Measurements from ENCODE around the gene RPS24. TPM values are rescaled to one million over a fixed set of nuclear protein-coding genes. Genes with fewer than 3 reads are reported as not detected.

RPS24 gene
- total and polyA plus RNA-seq, 9 of the 15 experiments (the other 6 are each of a cell fraction or from before 2014, with no cell fraction given) = 1,947 to 7,307 (median 5,944) TPM

DNA sequence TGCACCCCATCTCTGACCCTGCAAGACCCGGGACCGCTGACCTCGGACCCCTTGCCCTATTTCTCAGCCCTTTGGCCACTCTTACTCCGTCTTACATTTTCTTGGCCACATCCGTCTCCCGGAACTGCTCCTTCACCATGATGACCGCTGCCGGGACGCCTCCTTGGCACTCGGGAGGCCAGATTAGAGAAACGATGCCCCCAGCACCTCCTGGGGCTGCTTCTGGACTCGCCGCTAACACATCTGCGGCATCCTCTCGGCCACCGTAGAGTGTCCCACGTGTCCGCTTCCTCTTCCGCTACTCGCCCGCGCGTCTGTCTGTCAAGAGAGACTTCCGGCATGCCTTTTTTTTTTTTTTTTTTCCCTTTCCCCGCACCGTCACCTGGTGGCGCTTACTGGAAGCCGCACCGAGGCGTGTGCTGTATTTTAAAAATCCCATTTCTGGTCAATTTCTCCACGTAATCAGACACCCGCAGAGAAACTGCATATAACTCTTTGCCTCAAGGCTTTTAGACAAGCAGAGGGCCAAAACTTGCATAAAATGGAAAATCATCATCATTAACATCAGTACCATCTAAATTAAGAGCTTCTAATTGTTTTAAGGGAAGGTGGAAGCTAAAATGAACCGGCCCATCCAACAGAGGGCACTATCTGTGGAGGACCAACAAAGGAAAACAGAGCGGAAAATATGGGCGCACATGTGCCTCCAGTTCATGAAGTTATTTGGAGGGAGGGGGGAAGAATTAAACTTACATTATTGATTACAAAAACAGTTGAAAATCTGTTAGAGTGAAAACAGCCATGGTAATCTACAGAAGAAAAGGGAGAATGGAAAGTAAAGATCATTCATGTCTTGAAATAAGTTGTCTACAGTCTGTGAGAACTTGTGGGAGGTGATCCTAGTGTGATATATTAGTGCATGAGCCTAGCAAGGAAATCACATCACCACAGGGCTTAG is 4.1 kb upstream of the RPS24 start, which contains the start of gene POLR3A (continued):
- TF ChIP-seq, protein P1, sequence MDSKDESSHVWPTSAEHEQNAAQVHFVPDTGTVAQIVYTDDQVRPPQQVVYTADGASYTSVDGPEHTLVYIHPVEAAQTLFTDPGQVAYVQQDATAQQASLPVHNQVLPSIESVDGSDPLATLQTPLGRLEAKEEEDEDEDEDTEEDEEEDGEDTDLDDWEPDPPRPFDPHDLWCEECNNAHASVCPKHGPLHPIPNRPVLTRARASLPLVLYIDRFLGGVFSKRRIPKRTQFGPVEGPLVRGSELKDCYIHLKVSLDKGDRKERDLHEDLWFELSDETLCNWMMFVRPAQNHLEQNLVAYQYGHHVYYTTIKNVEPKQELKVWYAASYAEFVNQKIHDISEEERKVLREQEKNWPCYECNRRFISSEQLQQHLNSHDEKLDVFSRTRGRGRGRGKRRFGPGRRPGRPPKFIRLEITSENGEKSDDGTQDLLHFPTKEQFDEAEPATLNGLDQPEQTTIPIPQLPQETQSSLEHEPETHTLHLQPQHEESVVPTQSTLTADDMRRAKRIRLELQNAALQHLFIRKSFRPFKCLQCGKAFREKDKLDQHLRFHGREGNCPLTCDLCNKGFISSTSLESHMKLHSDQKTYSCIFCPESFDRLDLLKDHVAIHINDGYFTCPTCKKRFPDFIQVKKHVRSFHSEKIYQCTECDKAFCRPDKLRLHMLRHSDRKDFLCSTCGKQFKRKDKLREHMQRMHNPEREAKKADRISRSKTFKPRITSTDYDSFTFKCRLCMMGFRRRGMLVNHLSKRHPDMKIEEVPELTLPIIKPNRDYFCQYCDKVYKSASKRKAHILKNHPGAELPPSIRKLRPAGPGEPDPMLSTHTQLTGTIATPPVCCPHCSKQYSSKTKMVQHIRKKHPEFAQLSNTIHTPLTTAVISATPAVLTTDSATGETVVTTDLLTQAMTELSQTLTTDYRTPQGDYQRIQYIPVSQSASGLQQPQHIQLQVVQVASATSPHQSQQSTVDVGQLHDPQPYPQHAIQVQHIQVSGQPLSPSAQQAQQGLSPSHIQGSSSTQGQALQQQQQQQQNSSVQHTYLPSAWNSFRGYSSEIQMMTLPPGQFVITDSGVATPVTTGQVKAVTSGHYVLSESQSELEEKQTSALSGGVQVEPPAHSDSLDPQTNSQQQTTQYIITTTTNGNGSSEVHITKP (IDR thresholded peaks at IDR 0.05; ENCODE audit: partially characterized antibody) = peak; percentile 56
- TF ChIP-seq KAT8 (IDR thresholded peaks at IDR 0.05; ENCODE audit: low read depth) = no peak; the same call in 1 of the 2 replicates
- TF ChIP-seq, protein P2, sequence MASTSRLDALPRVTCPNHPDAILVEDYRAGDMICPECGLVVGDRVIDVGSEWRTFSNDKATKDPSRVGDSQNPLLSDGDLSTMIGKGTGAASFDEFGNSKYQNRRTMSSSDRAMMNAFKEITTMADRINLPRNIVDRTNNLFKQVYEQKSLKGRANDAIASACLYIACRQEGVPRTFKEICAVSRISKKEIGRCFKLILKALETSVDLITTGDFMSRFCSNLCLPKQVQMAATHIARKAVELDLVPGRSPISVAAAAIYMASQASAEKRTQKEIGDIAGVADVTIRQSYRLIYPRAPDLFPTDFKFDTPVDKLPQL (IDR thresholded peaks at IDR 0.05; ENCODE audit: extremely low read depth, insufficient read length) = no peak
- TF ChIP-seq BRD4 (IDR thresholded peaks at IDR 0.05) = peak; percentile 74
- peak; percentile 55; the same call in 1 of the 2 replicates for TF ChIP-seq NFATC3 (IDR thresholded peaks at IDR 0.05)
- TF ChIP-seq ZNF140 (CRISPR knock-in tag; IDR thresholded peaks at IDR 0.05) = no peak
- TF ChIP-seq FOXA3 (CRISPR knock-in tag; conservative IDR thresholded peaks at IDR 0.05 in 1 of 2, IDR thresholded peaks at IDR 0.05 in 1 of 2) = peak in 1 of 2 experiments; percentile 46; a peak in 2 of 4 replicates
- no peak for TF ChIP-seq ZNF282 (CRISPR knock-in tag; IDR thresholded peaks at IDR 0.05)
- peak in 1 of 2 experiments; percentile 87; a peak in 2 of 3 replicates for TF ChIP-seq CBX3 (IDR thresholded peaks at IDR 0.05; ENCODE audit: borderline replicate concordance in 1 of 2, low read length in 2 of 2)
- peak; percentile 35; the same call in 1 of the 2 replicates for TF ChIP-seq MIER1 (IDR thresholded peaks at IDR 0.05; ENCODE audit: low read depth)
- TF ChIP-seq, protein P3, sequence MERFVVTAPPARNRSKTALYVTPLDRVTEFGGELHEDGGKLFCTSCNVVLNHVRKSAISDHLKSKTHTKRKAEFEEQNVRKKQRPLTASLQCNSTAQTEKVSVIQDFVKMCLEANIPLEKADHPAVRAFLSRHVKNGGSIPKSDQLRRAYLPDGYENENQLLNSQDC (CRISPR knock-in tag; IDR thresholded peaks at IDR 0.05) = no peak
- TF ChIP-seq PHF8 (IDR thresholded peaks at IDR 0.05; ENCODE audit: borderline replicate concordance, low read length) = peak; percentile 97
- peak; percentile 45; the same call in 1 of the 2 replicates for TF ChIP-seq SOX6 (IDR thresholded peaks at IDR 0.05)
- no peak for TF ChIP-seq EWSR1 (IDR thresholded peaks at IDR 0.05; ENCODE audit: borderline replicate concordance, low read depth, partially characterized antibody)
- TF ChIP-seq NR2C1 (IDR thresholded peaks at IDR 0.05) = peak; percentile 33; the same call in 1 of the 2 replicates
- TF ChIP-seq NR2C1 (tag; IDR thresholded peaks at IDR 0.05) = peak; percentile 59

All from K562 (cell line).